WTC11 (cell line): ENCODE data around the gene PPFIBP2. TPM values are rescaled to one million over a fixed set of nuclear protein-coding genes. Genes with fewer than 3 reads are reported as not detected.

Experiments
- ATAC-seq: fragments of 200-7000 bp; cut with Tn5 transposase; 2 replicates; pipeline ENCODE4 v1.10.0; 2021; ENCODE audit warnings: mild to moderate bottlenecking, moderate library complexity
- CTCF ChIA-PET: fragments of 300-600 bp; sonication (Branson Sonifier 250); formaldehyde crosslinking; loops from one replicate; lab custom pipeline; 2021; ENCODE audit warnings: antibody characterized with exemption; lab: Charles Lee
- POLR2A ChIA-PET: fragments of 350-600 bp; sonication (Branson Sonifier 250); formaldehyde crosslinking; loops from one replicate; lab custom pipeline; 2021; ENCODE audit warnings: antibody characterized with exemption; lab: Charles Lee
- DNase-seq: peaks from one replicate; pipeline ENCODE4 v3.0.0; 2021; ENCODE audit warnings: low spot score
- H3K27ac Mint-ChIP-seq: 2 replicates; pipeline ENCODE4 v1.8.0; 2021; ENCODE audit warnings: mixed read lengths
- H3K27me3 Mint-ChIP-seq: 2 replicates; pipeline ENCODE4 v1.8.0; 2021; ENCODE audit warnings: low read depth, mild to moderate bottlenecking, moderate library complexity, mixed read lengths
- H3K36me3 Mint-ChIP-seq: 2 replicates; pipeline ENCODE4 v1.8.0; 2021; ENCODE audit warnings: mixed read lengths
- H3K4me1 Mint-ChIP-seq: 2 replicates; pipeline ENCODE4 v1.8.0; 2022; ENCODE audit warnings: mixed read lengths
- H3K4me3 Mint-ChIP-seq: 2 replicates; pipeline ENCODE4 v1.8.0; 2021; ENCODE audit warnings: mild to moderate bottlenecking, moderate library complexity, mixed read lengths
- H3K9me3 Mint-ChIP-seq: 2 replicates; pipeline ENCODE4 v1.8.0; 2021; ENCODE audit warnings: mixed read lengths
- CREM ChIP-seq: sonication (generic); formaldehyde crosslinking; IDR thresholded peaks from 2 replicates; pipeline ENCODE4 v1.8.1; 2022; ENCODE audit warnings: mild to moderate bottlenecking, missing genetic modification reagents, moderate library complexity
- EMX1 ChIP-seq: fragments of 250-450 bp; sonication (Bioruptor Pico); IDR thresholded peaks from 2 replicates; pipeline ENCODE4 v1.8.0; 2021; ENCODE audit warnings: mild to moderate bottlenecking
- FOXJ3 ChIP-seq: sonication (generic); formaldehyde crosslinking; IDR thresholded peaks from 2 replicates; pipeline ENCODE4 v1.9.0; 2021; ENCODE audit warnings: missing genetic modification reagents, mild to moderate bottlenecking, borderline replicate concordance
- FOXK1 ChIP-seq: sonication (generic); formaldehyde crosslinking; IDR thresholded peaks from 2 replicates; pipeline ENCODE4 v1.8.0; 2022; ENCODE audit warnings: mild to moderate bottlenecking, moderate library complexity, missing genetic modification reagents
- FOXP1 ChIP-seq: sonication (generic); formaldehyde crosslinking; IDR thresholded peaks from 2 replicates; pipeline ENCODE4 v1.8.0; 2022; ENCODE audit warnings: missing genetic modification reagents, mild to moderate bottlenecking, moderate library complexity, borderline replicate concordance
- HMGA2 ChIP-seq: fragments of 250-450 bp; sonication (Bioruptor Pico); IDR thresholded peaks from 2 replicates; pipeline ENCODE4 v1.4.0; 2021; ENCODE audit warnings: mild to moderate bottlenecking, moderate library complexity
- NFE2L1 ChIP-seq: sonication (generic); formaldehyde crosslinking; IDR thresholded peaks from 2 replicates; pipeline ENCODE4 v1.8.1; 2023; ENCODE audit warnings: missing genetic modification reagents
- NFYB ChIP-seq: sonication (generic); formaldehyde crosslinking; conservative IDR thresholded peaks from 2 replicates; pipeline ENCODE4 v1.8.0; 2022; ENCODE audit warnings: low read depth, missing genetic modification reagents
- NR1H2 ChIP-seq: sonication (generic); formaldehyde crosslinking; IDR thresholded peaks from 2 replicates; pipeline ENCODE4 v1.9.0; 2021; ENCODE audit warnings: mild to moderate bottlenecking, moderate library complexity, missing genetic modification reagents
- SOX15 ChIP-seq: fragments of 250-450 bp; sonication (Bioruptor Pico); IDR thresholded peaks from 2 replicates; pipeline ENCODE4 v1.9.0; 2021; ENCODE audit warnings: mild to moderate bottlenecking
- ZBTB21 ChIP-seq: sonication (generic); formaldehyde crosslinking; IDR thresholded peaks from 2 replicates; pipeline ENCODE4 v1.8.1; 2023; ENCODE audit warnings: mild to moderate bottlenecking, missing genetic modification reagents, borderline replicate concordance
- ZNF121 ChIP-seq: sonication (generic); formaldehyde crosslinking; IDR thresholded peaks from 2 replicates; pipeline ENCODE4 v1.8.0; 2023; ENCODE audit warnings: missing genetic modification reagents
- ZNF396 ChIP-seq: fragments of 250-450 bp; sonication (Bioruptor Pico); IDR thresholded peaks from 2 replicates; pipeline ENCODE4 v1.8.0; 2021; ENCODE audit warnings: mild to moderate bottlenecking, moderate library complexity, borderline replicate concordance
- total RNA-seq: library from RNA; stranded (reverse); gene quantifications from 3 replicates; pipeline ENCODE4 v1.2.3, GENCODE V29; 2021
- TF ChIP-seq, protein P1 (sequence below): sonication (generic); formaldehyde crosslinking; IDR thresholded peaks from 2 replicates; pipeline ENCODE4 v1.8.0; 2022; ENCODE audit warnings: mild to moderate bottlenecking, missing genetic modification reagents
- TF ChIP-seq, protein P2 (sequence below): fragments of 250-450 bp; sonication (Bioruptor Pico); IDR thresholded peaks from 2 replicates; pipeline ENCODE4 v1.9.0; 2021; ENCODE audit warnings: moderate library complexity, mild to moderate bottlenecking, inconsistent platforms, borderline replicate concordance
- TF ChIP-seq, protein P3 (sequence below): sonication (generic); formaldehyde crosslinking; IDR thresholded peaks from 2 replicates; pipeline ENCODE4 v1.8.1; 2023; ENCODE audit warnings: mild to moderate bottlenecking, missing genetic modification reagents, moderate library complexity
- TF ChIP-seq, protein P4 (sequence below): sonication (generic); formaldehyde crosslinking; IDR thresholded peaks from 2 replicates; pipeline ENCODE4 v1.8.1; 2022; ENCODE audit warnings: low read depth, mild to moderate bottlenecking, moderate library complexity, missing genetic modification reagents, borderline replicate concordance
- TF ChIP-seq, protein P5 (sequence below): sonication (generic); formaldehyde crosslinking; IDR thresholded peaks from 2 replicates; pipeline ENCODE4 v1.8.0; 2023; ENCODE audit warnings: missing genetic modification reagents
- TF ChIP-seq, protein P6 (sequence below): fragments of 250-450 bp; sonication (Bioruptor Pico); IDR thresholded peaks from 2 replicates; pipeline ENCODE4 v1.8.0; 2021; ENCODE audit warnings: mild to moderate bottlenecking
- TF ChIP-seq, protein P7 (sequence below): fragments of 250-450 bp; sonication (Bioruptor Pico); IDR thresholded peaks from 2 replicates; pipeline ENCODE4 v1.9.0; 2021; ENCODE audit warnings: mild to moderate bottlenecking, borderline replicate concordance

Gene PPFIBP2
- total RNA-seq, 1 experiment from 2014 or later = 21.4 TPM

DNA sequence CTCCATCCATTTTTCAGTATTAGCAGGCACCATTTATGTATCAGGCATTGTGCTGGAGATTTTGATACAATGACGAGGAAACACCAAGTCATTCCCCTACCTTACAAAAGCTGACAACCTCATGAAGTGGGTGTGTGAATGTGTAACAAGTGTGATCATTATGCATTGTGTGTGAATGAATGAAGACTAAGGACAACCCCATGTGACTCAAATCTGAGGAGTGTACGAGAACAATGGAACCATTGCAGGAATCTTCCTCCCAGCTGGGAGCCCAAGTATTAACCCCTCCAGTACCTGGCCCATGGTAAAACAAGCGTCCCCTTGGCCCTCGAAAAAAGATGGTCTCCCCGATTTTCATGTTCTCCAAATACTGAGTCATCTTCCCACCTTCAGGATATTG lies 155.1 kb downstream of the PPFIBP2 start:
- CTCF ChIA-PET = interaction anchor here (0.5 to 0.7 kb wide), 2 partner anchors 97 to 125 kb away, joined by 3 to 4 read pairs; no protein-coding TSS in a partner anchor
- Mint-ChIP-seq H3K4me1 (peaks cover 13% of the 10 kb centered on the region), H3K4me3 (no peak overlapping the region), H3K9me3 (peaks cover 10% of the 10 kb centered on the region), H3K27me3 (peaks cover 2% of the 10 kb centered on the region; the same call in 1 of the 2 replicates), H3K27ac (no peak overlapping the region), H3K36me3 (peaks cover 49% of the 10 kb centered on the region)
- ATAC-seq (no peak), DNase-seq (no peak)
- TF ChIP-seq CREM (CRISPR knock-in tag) (no peak), FOXP1 (CRISPR knock-in tag) (no peak), ZNF121 (CRISPR knock-in tag) (no peak)
- TF ChIP-seq, protein P1, sequence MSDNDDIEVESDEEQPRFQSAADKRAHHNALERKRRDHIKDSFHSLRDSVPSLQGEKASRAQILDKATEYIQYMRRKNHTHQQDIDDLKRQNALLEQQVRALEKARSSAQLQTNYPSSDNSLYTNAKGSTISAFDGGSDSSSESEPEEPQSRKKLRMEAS (CRISPR knock-in tag) = no peak
- TF ChIP-seq, protein P2, sequence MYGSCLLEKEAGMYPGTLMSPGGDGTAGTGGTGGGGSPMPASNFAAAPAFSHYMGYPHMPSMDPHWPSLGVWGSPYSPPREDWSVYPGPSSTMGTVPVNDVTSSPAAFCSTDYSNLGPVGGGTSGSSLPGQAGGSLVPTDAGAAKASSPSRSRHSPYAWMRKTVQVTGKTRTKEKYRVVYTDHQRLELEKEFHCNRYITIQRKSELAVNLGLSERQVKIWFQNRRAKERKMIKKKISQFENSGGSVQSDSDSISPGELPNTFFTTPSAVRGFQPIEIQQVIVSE (CRISPR knock-in tag) = no peak
- POLR2A ChIA-PET = no interaction called here

DNA sequence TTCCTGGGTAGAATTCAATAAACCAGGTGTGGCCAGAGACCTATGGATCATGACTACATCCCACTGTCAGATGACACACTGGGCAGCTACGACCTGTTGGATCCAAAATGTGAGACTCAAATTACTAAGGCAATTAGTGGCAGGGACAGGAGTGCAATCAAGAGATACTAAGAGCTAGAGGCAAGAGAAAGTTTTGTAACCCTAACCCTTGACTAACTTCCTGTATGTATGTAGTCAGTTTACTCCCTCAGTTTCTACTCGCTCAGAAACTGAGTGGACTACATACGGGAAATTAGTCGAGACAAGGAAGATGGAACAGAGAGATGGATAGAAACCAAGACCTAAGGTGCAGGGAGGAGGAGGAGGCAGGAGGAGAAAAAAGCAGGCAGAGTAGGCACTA lies 156.8 kb downstream of the PPFIBP2 start:
- Mint-ChIP-seq H3K27me3 (0 out of 2 replicates have a peak, but pooled peaks cover 4% of the 10 kb centered on the region), H3K4me3 (no peak overlapping the region), H3K27ac (no peak overlapping the region), H3K4me1 (peaks cover 26% of the 10 kb centered on the region), H3K9me3 (no peaks in the 10 kb centered on the region), H3K36me3 (peaks cover 32% of the 10 kb centered on the region)
- TF ChIP-seq NFE2L1 (CRISPR knock-in tag) (no peak), FOXJ3 (CRISPR knock-in tag) (no peak), NR1H2 (CRISPR knock-in tag) (no peak)
- TF ChIP-seq, protein P3, sequence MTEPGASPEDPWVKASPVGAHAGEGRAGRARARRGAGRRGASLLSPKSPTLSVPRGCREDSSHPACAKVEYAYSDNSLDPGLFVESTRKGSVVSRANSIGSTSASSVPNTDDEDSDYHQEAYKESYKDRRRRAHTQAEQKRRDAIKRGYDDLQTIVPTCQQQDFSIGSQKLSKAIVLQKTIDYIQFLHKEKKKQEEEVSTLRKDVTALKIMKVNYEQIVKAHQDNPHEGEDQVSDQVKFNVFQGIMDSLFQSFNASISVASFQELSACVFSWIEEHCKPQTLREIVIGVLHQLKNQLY (CRISPR knock-in tag) = no peak
- ATAC-seq (no peak), DNase-seq (no peak)
- ChIA-PET POLR2A (no interaction called here), CTCF (interaction anchor here (2.0 kb wide), 1 partner anchor 99 kb away, joined by 8 read pairs; no protein-coding TSS in a partner anchor)

DNA sequence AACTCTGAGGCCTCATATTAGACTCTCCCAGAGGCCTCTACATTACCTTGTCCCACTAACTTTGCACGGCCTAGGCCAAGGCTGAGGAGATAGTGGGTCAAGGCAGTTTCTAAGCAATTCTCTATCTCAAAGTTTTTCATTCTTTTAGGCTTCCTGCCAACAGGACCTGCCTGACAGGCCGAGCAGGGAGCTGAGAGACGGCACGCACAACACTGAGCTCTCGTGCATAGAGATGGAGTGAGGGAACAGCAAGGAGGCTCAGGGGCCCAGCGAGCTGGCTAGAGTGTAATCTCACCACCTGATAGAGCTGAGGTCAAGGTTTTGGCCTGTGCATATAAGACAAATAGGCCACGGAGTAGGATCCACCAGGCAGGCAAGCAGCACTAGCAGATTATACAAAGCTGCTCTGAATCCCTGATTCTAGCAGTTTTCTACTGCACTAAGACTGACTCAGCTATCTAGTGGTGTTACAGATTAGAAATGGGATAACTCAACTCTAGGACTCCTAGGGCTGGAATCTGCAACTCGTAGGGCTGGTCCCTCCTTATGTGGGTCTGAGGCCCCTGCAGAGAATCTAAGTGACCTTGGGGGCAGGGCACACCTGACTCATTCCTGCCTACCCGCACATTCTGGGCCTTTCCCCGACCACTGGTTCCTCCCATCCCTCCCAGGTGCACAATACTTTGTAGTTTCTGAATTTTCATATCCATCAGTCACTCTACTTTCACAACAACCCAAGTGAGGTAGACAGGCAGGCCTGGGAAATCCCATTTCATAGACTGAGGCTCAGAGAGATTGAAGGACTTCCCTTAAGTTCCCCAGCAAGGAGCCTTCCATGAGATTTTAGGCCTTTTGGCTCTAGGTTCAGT lies 157.8 kb downstream of the PPFIBP2 start:
- DNase-seq = no peak
- TF ChIP-seq, protein P4, sequence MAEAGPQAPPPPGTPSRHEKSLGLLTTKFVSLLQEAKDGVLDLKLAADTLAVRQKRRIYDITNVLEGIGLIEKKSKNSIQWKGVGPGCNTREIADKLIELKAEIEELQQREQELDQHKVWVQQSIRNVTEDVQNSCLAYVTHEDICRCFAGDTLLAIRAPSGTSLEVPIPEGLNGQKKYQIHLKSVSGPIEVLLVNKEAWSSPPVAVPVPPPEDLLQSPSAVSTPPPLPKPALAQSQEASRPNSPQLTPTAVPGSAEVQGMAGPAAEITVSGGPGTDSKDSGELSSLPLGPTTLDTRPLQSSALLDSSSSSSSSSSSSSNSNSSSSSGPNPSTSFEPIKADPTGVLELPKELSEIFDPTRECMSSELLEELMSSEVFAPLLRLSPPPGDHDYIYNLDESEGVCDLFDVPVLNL (CRISPR knock-in tag) = no peak
- TF ChIP-seq, protein P5, sequence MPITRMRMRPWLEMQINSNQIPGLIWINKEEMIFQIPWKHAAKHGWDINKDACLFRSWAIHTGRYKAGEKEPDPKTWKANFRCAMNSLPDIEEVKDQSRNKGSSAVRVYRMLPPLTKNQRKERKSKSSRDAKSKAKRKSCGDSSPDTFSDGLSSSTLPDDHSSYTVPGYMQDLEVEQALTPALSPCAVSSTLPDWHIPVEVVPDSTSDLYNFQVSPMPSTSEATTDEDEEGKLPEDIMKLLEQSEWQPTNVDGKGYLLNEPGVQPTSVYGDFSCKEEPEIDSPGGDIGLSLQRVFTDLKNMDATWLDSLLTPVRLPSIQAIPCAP (CRISPR knock-in tag) = no peak
- TF ChIP-seq NR1H2 (CRISPR knock-in tag) (no peak), HMGA2 (no peak), FOXK1 (CRISPR knock-in tag) (no peak), SOX15 (CRISPR knock-in tag) (no peak), NFYB (CRISPR knock-in tag) (no peak), ZBTB21 (no peak), EMX1 (CRISPR knock-in tag) (no peak), ZNF396 (CRISPR knock-in tag) (no peak)
- TF ChIP-seq, protein P6, sequence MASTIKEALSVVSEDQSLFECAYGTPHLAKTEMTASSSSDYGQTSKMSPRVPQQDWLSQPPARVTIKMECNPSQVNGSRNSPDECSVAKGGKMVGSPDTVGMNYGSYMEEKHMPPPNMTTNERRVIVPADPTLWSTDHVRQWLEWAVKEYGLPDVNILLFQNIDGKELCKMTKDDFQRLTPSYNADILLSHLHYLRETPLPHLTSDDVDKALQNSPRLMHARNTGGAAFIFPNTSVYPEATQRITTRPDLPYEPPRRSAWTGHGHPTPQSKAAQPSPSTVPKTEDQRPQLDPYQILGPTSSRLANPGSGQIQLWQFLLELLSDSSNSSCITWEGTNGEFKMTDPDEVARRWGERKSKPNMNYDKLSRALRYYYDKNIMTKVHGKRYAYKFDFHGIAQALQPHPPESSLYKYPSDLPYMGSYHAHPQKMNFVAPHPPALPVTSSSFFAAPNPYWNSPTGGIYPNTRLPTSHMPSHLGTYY = no peak
- TF ChIP-seq, protein P7, sequence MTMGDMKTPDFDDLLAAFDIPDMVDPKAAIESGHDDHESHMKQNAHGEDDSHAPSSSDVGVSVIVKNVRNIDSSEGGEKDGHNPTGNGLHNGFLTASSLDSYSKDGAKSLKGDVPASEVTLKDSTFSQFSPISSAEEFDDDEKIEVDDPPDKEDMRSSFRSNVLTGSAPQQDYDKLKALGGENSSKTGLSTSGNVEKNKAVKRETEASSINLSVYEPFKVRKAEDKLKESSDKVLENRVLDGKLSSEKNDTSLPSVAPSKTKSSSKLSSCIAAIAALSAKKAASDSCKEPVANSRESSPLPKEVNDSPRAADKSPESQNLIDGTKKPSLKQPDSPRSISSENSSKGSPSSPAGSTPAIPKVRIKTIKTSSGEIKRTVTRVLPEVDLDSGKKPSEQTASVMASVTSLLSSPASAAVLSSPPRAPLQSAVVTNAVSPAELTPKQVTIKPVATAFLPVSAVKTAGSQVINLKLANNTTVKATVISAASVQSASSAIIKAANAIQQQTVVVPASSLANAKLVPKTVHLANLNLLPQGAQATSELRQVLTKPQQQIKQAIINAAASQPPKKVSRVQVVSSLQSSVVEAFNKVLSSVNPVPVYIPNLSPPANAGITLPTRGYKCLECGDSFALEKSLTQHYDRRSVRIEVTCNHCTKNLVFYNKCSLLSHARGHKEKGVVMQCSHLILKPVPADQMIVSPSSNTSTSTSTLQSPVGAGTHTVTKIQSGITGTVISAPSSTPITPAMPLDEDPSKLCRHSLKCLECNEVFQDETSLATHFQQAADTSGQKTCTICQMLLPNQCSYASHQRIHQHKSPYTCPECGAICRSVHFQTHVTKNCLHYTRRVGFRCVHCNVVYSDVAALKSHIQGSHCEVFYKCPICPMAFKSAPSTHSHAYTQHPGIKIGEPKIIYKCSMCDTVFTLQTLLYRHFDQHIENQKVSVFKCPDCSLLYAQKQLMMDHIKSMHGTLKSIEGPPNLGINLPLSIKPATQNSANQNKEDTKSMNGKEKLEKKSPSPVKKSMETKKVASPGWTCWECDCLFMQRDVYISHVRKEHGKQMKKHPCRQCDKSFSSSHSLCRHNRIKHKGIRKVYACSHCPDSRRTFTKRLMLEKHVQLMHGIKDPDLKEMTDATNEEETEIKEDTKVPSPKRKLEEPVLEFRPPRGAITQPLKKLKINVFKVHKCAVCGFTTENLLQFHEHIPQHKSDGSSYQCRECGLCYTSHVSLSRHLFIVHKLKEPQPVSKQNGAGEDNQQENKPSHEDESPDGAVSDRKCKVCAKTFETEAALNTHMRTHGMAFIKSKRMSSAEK (CRISPR knock-in tag) = no peak
- Mint-ChIP-seq H3K9me3 (no peaks in the 10 kb centered on the region), H3K27ac (no peak overlapping the region), H3K4me1 (peaks cover 35% of the 10 kb centered on the region), H3K36me3 (peaks cover 26% of the 10 kb centered on the region), H3K4me3 (no peak overlapping the region), H3K27me3 (0 out of 2 replicates have a peak, but pooled peaks cover 4% of the 10 kb centered on the region)
- no peak for ATAC-seq
- ChIA-PET POLR2A (interaction anchor here (2.5 kb wide), 1 partner anchor 14 kb away, joined by 7 read pairs; no protein-coding TSS in a partner anchor), CTCF (interaction anchor here (2.0 kb wide), 1 partner anchor 100 kb away, joined by 8 read pairs; no protein-coding TSS in a partner anchor)
